Measurements from ENCODE around the gene FHIP1B.

DNA sequence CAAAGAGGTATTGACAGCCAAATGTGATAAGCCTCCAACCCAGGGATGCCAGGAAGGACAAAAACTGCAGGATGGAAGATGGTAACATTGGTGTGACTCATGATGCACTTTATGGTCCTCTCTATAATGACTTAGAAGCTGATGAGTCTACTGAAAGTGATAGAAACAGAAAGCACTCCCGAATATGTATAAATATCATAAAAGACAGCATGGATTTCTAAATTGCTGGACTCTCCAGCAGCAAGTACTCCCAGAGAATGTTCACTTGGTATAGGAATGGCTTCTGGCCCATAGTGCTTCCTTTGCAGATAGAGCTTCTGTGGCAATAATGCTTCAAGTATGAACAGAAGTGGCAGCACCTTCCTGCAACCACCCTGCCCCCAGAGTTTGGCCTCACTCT is 64.2 kb downstream of the FHIP1B start, which contains the start of gene OR52B2:
- TF ChIP-seq, protein P1, sequence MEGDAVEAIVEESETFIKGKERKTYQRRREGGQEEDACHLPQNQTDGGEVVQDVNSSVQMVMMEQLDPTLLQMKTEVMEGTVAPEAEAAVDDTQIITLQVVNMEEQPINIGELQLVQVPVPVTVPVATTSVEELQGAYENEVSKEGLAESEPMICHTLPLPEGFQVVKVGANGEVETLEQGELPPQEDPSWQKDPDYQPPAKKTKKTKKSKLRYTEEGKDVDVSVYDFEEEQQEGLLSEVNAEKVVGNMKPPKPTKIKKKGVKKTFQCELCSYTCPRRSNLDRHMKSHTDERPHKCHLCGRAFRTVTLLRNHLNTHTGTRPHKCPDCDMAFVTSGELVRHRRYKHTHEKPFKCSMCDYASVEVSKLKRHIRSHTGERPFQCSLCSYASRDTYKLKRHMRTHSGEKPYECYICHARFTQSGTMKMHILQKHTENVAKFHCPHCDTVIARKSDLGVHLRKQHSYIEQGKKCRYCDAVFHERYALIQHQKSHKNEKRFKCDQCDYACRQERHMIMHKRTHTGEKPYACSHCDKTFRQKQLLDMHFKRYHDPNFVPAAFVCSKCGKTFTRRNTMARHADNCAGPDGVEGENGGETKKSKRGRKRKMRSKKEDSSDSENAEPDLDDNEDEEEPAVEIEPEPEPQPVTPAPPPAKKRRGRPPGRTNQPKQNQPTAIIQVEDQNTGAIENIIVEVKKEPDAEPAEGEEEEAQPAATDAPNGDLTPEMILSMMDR (IDR thresholded peaks at IDR 0.05) = no peak
- no peak for TF ChIP-seq POLR2A (IDR thresholded peaks at IDR 0.05)
